ENCODE results near the gene RAB25.
"Not testable (repeated sequence)": the region's sequence is repeated elsewhere in the genome, so short reads cannot be mapped to it uniquely, and the experiment has no call there.

The RAB25 gene

DNA sequence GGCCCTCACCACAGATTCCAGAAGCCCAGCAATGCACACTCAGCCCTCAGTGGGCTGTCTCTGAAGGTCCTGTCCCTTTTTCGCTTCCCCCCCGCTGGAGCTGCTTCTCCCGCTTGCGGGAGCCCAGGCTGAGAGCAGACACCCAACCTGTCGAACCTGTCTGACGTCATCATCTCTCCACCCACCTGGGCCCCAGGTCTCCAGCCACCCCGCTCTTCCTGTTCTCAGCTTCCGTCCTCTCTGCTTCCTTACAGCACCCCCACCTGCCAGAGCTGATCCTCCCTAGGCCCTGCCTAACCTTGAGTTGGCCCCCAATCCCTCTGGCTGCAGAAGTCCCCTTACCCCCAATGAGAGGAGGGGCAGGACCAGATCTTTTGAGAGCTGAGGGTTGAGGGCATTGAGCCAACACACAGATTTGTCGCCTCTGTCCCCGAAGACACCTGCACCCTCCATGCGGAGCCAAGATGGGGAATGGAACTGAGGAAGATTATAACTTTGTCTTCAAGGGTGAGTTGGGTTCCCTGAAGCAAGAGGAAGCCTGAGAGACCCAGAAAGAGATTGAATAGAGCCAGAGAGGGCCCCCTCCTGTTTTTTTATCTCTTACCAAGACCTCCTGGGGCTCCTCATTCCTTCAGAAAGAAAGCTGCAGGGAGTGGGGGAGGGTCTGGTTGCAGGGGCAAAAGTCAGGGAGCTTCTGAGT, at the start of gene RAB25:
Gene RAB25, plus strand, starts transcription at position 224 of the 700 bp plus-strand sequence. Its CDS starts 241 bp downstream, at position 465.
- no peak for DNase-seq

DNA sequence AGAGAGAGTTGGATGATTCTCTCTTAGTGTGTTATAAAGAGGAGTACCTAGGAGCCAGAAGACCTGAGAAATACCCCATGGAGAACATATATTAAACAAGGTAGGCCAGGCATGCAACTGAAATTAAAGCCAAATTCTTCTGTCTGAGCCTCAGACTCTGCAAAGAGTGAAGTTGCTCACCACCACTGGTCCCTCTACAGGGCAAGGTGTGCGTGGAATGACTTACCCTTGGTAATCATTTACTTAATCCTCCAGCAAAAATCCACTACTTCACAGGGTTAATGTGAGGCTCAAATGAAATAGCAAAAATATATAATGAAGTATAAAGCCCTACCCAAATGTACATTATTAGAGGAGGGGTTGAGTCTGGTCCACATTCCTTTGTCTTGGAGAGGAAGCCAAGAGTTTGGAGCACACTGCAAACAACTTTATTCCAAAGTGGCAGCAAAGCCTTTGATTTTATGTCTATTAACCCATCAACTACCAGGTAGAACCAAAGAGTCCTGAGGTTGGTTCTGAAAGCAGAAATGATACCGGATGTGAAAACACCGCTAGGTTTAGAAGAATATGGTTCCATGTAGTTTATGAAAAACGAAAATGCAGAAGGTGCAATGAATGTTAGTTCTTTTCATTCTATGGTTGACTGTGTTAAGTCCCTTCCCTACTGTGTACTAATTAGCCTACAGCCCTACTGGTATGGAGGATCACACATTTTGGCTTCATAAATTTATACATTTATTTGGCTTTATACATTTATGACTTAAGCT, 48.7 kb upstream of the RAB25 start:
- DNase-seq, result no peak

DNA sequence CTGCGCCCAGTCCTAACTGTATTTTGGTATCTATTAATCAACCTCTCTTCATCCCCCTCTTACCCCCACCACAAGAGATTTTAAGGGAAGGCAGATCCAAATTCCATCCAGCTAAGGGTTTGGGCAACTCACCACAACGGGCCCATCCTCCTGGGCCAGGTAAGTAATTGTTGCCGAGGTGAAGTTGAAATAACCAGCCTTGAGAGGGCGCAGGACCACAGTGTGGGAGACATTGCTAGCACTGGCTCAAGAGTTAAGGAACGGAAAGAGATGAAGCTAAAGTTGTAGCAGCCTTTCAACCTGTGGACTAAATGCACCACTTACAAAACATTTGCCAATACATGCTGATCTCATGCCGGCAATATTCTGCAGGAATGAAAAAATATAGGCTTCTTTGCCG, 46.1 kb upstream of the RAB25 start:
- no peak for DNase-seq

DNA sequence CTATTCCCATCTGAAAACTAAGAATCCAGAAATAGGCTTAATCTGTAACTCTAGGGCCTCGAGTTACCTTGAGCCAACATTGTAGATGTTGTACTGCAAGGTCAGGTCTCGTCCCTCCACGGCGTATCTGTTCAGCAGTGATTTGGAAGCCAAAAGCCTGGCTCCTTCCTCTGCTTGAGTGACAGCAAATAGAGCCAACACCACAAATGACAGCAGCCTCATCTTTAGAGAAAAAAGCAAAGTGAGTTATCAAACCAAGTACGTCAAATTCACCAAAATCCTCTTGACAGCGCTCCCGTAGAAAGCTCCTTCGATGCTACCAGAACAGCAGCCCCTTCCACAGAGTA, 41.0 kb upstream of the RAB25 start:
- DNase-seq, result no peak

DNA sequence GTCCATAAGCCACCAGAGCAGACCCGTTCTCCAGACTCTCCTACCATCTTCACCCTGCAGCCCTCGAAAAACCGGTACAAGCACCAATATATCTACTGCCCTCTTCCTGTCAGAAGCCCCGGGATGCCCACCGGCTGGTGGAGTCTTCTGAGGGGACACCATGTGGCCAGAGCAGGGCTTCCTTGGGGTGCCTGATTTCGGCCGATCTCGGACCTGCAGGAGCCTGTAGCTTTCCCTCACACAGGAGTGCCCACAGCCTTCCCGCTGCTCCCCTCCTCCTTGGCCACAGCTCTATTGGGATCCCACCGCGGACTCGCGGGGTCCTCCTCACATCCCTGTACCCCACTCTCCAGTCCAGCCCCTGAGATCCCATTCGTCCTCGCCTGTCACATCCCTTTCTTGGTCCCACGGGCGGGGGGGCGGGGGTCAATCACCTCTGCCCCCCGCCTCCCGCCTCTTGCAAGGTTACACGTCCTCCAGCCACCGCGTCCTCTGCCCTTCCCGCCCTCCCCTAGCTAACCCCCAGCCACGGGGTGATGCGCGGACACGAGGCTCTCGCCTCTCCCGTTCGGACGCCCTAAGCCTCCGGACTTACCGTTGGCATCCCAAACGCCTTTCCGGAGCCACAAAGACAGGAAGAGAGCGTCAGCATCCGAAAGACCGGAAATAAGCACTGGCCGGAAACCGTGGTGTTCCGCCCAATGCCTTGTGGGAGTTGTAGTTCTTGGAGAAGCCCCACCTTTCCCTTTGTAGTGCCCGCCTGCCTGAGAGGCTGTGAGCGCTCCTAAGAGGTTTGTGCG, 40.5 kb upstream of the RAB25 start, which contains the start of gene SSR2:
Gene SSR2, minus strand, starts transcription at position 659 of the 800 bp plus-strand sequence. CDS start 784 bp downstream, outside the sequence.
- DNase-seq, result peak; percentile 45 to 69 (median 65)

DNA sequence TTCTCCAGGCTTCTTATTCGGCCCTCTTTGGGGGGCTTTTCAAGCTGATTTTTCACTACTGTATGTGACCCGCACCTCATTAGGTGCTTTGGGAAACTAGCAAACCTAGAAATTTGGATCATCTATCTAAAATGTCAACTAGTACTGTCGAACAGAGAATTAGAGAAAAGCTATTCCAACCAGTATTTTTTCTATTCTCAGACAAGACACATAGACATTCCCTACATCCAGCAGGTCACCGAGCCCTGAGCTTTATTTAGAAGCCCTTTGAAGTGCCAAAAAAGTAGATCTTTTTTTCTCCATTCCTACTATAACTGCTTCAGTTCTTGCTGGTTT, 39.9 kb upstream of the RAB25 start:
- DNase-seq, result no peak

DNA sequence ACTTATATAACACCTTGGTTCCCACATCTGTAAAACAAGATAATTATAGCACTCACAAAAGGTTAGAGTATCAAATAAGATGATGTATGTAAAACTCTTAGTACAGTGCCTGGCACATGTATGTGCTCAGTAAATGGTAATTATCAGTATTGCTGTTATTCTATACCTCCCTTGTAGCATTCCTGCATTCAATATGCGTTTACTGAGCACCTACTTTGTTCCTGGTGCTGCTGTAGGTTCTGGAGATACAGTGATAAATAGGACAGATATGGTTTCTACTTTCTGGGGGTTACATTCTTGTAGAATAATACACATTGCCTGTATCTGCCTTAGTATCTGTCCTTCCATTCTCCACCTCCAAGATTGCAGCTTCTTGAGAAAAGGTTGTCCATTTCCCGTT, 39.0 kb upstream of the RAB25 start:
- no peak for DNase-seq

DNA sequence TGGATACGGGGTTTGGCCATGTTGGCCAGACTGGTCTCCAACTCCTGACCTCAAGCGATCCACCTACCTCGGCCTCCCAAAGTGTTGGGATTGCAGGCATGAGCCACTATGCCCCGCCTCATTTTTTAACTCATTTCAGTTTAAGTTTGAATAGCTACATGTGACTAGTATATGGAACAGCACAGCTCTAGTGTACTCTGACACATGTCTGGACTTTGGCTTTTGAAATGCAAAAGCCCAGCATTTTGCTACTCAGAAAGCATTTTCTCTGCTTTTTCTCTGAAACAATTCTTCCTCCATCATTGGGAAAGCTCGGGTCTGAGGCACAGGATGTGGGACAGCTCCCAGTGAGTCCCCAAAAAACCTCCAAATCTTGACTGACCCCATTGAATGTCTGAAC, 36.2 kb upstream of the RAB25 start:
- no peak for DNase-seq

DNA sequence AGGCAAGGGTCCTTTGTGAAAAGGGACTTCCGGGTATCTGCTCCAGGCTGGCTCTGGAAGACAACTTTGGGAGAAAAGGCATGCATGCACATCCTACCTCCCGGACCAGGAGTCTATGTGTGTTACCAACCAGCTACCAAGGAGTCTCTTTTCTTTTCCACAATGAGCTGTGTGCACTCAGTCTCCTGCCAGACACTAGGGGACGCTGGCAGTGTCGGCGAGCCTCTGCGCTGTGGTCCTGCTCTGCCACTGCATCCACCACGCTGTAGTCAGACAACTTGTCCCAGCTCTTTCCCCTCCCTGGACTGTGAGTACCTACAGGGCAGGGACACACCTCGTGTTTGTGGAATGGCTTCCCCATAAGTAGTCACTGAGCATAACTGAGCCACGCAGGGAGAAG, 35.1 kb upstream of the RAB25 start:
- DNase-seq, result peak in 1 of 4 experiments; percentile 3

DNA sequence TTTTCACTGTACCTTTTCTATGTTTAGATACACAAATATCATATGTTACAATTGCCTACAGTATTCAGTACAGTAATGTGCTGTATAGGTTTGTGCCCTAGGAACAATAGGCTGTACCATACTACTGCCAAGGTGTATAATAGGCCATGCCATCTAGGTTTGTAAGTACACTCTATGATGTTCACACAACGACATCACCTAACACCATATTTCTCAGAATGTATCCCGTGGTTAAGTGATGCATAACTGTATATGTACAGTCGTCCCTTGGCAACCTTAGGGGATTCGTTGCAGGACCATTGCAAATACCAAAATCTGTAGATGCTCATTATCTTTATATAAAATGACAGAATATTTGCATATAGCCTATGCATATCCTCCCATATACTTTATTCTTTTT, 34.4 kb upstream of the RAB25 start:
- DNase-seq, result no peak

DNA sequence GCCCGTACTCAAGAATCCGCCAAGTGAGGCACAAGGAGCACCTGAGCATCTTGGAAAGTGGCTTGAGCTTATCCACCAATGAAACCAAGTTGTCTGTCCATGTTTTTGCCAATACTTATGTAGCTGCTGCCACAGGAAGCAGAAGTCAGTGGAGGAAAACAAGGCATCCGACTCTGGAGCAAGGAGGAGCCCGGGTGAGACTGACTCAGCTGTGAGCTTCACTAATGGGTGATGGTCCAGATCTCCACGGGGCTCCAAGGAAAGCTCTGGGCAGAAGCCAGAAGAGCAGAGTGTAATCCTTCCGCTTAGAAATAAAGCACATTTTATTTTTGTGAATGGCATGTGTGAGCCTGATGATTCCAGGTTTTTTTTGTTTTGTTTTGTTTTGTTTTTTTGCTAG, 27.9 kb upstream of the RAB25 start:
- no peak for DNase-seq

DNA sequence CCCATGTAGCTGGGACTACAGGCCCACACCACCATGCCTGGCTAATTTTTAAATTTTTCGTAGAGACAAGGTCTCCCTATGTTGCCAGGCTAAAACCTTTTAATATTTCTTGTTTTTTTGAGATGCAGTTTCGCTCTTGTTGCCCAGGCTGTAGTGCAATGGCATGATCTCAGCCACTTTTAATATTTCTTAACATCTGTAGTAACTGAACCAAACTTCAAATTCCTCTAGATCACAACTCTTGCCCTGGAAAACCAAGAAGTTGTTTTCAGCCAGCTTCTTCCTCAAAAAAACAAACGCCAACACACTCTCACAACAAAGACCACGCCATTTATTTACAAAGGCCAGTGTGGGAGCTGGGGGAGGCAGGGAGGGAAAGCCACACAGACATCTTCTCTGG, 26.0 kb upstream of the RAB25 start:
- DNase-seq, result not testable (repeated sequence)

DNA sequence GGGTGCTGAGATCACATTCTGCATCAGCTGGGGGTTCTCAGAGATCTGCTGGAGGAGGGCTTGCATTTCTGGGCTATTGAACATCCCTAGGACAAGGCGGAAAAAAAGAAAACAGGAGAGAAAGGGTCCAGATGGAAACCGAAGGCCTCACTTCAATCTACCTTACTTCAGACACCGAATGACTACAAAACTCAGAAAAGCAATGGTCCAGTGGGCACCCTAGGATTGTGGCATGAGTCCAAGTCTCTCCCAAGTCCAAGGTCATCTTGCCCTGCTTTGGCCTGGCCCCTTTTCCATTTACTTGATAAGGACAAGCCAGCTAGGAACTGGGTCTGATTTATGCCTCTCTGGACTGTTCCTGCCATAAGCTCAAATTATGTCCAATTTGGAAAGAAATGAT, 18.1 kb upstream of the RAB25 start:
- no peak for DNase-seq

DNA sequence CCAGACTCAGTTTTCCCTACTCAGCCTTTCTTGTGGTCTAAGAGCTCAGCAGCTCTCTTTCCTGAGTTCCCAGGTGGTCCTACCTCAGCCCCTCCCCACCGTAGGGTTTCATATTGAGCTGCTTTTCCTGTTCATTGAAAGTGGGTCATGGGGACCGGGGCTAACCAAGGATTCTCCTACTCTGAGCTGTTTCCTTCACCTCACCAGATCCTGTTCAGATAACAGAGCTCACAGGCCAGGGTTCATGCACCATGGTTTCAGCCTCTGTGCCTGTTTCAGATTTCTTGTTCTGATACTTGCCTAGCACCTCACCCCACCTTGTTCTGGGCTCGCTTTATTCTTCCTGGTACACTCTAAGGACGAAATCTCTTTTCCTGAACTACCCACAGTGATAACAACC, 15.9 kb upstream of the RAB25 start:
- no peak for DNase-seq

DNA sequence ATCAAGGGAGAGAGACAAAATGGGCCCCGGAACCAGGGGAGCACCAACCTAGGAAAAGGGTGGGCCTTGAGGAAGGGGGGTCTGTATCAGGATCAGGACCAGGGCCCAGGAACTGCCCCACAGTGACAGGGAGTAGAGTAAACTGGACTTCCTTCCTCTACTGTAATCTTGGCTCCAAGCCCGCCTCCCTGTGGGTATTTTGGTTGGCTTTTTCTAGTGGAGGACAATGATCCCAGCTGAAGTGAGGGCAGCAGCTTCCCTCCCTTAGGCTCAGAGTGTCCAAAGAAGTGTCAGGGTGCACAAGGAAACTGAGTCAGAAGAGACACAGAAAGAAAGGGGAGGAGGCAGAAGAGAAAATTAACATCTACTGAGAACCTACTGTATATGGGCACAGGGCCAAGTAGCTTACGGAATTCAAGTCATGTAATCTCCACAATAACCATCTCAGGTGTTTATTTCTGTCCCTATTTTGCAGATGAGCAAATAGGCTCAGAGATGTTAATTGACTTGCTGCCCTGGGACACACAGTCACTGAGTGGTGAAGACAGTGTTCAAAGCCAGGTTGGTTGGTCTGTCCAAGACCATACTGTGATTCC, 12.2 kb upstream of the RAB25 start:
- DNase-seq, result no peak

DNA sequence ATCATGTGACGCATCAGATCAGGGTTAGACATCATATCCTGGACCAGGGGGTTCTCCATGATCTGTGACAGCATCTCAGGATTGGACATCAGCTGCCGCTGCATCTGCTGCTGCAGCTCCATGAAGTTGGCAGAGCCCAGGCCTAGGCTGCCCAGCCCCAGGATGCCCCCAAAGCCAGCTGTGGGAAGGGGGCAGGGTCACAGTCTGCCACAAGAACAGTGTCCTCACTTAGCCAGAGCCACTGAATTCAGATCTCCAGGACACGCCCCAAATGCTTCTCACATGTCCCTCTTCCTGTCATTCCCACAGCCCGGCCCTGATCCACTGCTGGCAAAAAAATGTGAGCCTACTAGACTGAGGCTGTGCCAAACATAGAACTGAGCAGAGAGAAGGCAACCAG, 10.6 kb upstream of the RAB25 start:
- DNase-seq, result no peak

DNA sequence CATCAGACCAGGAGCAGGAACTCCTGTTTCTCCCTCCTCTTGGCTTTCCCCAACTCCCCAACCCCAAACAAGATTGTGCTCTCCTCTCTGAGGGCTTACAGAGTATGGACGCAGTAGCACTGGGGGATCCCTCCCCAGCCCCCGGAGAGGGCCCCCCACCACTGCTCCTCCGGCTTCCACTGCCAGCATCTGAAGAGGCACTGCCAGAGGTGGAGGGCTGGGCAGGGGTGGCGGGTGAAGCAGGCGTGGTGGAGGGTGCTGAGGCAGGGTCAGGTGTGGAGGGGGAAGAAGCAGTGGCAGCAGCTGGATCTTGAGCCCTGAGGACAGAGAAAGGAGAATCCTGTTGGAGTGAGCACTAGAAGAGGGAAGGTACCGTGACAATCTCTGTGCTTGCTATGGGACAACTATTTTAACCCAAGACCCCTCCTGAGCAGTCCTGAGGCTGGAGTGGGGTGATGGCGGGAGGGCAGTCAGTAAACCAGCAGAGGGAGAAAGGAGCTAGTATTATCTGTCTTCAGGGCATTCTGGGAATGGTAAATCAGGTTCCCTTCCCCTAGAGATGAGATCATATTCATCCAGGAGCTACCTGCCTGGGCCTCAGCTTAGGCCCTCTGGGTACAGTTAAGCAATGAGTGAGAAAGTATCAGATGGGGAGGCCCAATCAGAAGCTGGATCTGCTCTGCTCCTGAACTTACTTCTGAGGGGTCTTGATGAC, 9.8 kb upstream of the RAB25 start:
- DNase-seq, result no peak

DNA sequence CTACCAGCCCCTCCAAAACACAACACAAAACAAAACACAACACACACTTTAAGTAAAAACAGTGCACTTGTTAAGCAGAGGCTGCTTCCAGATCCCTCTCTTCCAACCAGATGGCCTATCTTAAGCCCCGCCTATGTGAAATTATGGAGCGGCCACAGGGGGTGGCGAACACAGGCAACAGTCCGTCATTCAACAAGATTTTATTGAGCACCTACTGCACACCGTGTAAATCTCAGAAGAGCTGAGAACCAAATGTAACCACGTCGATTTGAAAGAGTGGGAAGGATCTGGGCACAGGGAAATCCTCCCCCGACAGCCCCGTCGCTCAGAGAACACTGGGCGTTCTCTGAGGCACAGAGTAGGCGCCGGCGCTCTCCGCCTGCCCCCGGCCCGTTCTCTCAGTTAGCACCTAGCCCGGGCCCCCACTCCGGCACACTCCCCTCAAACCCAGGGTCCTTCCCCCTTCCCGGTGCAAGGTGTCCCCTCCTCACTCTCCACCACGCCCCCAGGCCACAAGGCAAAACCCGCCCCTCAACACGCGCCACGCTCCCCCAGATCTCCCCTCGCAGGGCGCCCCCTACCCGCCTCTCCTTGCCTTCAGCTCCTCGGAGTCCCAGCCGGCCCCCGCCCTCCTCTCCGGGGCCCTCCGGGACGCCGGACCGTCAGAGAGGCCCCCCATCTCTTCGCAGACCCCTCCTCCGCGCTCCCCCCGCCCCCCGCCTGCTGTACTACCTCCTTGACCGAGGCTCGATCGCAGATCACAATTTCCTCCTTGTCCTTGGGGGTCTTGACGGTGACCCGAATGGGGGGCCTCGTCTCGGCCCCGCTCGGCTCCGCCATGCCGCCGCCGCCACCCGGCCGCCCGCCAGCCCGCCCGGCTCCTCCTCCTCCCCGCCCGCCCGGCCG, 7.8 kb upstream of the RAB25 start:
- peak; percentile 26 to 49 (median 38) for DNase-seq

DNA sequence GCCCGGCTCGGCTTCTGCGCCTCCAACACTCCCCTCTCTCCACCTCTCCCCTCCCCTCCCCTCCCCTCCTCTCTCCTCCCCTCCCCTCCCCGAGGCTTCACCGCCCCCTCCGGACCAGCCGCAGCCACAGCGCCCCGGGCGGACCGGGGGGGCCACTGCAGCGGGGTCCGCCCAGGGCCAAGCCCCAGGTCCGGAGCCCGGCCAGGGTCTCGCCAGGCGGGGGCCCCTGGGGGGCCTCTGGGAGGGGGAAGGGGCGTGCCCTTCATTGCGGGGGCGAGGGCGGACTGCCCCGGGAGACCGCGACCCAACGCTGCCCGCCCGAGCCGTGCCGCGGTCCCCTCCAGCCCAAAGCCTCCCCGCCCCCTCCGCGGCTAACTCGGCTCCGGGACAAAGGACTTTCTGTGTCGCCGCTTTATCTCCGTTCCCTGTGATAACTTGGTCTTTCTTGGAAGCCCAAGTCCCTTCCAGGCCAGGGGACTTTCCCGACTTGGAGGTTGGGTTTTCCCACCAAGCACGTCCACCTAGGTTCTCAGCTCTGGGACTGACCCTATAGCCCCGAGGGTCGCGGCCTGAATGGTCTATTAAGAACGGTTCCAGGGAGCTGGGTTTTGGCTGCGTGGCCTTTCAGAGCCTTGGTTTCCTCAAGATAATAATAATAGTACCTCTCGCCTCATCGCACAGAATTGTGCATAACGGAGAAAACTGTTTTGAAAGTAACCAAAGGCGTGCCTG, 7.0 kb upstream of the RAB25 start, which contains the start of gene UBQLN4:
Gene UBQLN4, minus strand, starts transcription at position 31 of the 732 bp plus-strand sequence. CDS start 97 bp downstream, outside the sequence.
- peak; percentile 70 to 80 (median 75) for DNase-seq

DNA sequence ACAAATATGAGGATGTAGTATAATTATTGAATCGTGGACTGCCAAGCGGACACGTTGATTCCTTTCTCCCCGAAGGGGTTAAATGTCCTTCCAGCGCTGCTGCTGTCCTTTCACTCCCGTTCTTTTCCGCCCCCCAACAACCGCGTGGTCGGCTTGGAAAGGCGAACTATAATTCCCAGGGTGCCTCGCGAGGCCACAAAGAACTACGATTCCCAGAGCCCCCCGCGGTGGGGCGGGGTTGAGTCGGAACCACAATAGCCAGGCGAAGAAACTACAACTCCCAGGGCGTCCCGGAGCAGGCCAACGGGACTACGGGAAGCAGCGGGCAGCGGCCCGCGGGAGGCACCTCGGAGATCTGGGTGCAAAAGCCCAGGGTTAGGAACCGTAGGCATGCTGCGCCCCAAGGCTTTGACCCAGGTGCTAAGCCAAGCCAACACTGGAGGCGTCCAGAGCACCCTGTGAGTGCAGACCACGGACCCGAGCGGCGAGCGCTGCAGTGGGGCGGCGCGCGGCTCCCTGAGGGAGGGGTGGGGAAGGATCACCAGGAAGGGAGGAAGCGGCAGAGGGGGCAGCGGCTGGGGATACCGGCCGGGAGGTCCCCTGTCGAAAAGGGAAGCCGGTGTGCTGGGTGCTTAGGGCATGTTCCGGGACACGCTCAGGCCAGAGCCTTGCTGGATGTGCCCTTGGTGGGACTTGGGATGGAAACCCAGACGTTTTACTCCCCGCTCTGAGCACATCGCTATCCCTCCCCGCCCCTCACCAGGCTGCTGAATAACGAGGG, 6.3 kb upstream of the RAB25 start, which contains the start of gene LAMTOR2:
Gene LAMTOR2, plus strand, starts transcription at position 283 of the 781 bp plus-strand sequence. Its CDS starts 108 bp downstream, at position 391.
- peak; percentile 90 to 97 (median 94) for DNase-seq
